HG02938 (cell line): ENCODE data around the gene GAD1.

Source experiments
- ATAC-seq: cut with Tn5 transposase; IDR thresholded peaks from one replicate; pipeline ENCODE4 v1.9.1; 2021; ENCODE audit warnings: mild to moderate bottlenecking, moderate library complexity; ENCODE audit not compliant: unreplicated experiment

Gene GAD1

GRCh38 chr2:170816504-170817092 lies at the start of gene GAD1:
Gene GAD1, plus strand, starts transcription at chr2:170816887. Its CDS starts 1,705 bp downstream, at chr2:170818592.
- ATAC-seq = no peak

DNA sequence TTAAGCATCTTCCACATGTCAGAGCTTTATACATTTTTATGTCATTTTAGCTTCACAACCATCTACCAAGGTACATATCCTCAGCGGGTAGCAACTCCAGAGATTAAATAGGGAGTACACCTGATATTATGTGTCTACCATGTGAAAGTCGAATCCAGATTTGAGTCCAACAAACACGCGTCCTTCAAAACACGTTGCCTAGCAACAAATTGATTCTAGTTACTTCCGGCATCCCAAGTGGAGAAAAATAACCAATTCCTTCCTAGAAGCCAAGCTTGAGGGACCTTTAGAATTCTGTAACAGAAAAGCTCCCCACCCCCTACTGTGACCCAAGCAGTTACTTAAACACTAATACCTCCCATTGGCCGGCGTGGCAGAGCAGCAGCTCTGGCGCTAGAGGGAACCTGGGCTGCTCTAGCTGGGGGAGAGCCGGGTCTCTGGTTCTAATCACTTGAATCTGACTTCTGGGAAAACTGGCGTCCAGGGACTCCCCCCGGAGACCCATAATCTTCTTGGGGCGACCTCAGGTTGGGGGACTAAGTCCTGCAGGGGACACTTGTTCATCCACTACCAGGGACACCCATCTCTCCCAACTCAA lies 46.6 kb upstream of the GAD1 start, which contains the start of gene ERICH2:
Gene ERICH2, plus strand, starts transcription at position 371 of the 598 bp plus-strand sequence. CDS start 304 bp downstream, outside the sequence.
- ATAC-seq = peak; percentile 67

GRCh38 chr2:170770606-170771420 lies 45.9 kb upstream of the GAD1 start:
- peak; percentile 68 for ATAC-seq

GRCh38 chr2:170771421-170771937 lies 45.2 kb upstream of the GAD1 start:
- peak; percentile 17 for ATAC-seq

DNA sequence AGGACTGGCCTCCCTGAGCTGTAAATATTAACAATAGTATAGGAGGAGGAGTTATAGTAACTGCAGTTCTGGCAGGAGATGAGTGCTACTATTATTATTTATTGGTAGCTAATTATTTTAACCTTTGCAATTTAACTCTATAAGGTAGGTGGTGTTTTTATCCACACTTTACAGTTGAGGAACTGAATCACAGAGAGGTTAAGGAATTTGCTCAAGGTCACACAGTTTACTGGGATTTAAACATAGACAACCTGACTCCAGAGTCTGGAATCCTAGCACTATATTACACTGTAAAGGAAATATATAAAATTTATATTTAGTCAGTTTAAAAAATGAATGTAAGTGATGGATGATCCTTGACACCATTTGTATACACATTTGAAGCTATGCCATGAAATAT lies 44.4 kb upstream of the GAD1 start:
- no peak for ATAC-seq

GRCh38 chr2:170774074-170774473 lies 42.6 kb upstream of the GAD1 start:
- no peak for ATAC-seq

DNA sequence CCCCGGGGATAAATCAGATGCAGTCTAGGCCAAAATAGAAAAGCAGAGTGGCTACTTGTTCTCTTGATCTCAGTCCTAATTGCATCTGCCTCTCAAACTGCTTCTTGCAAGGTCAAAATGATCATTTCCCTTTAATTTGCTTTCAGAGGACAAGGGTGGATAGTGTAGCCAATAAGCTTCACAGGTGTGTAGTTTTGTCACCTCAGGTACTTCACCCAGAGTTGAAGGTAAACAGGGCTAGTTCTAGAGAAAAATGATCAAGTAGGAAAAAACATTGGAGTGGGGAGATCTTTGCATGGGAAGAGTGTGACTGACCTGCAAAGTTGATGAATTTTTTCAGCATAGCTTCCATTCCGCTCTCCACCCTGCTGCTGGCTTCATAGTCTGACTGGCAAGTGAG lies 37.8 kb upstream of the GAD1 start:
- ATAC-seq = no peak

- ATAC-seq = no peak
These were observed 37.4 kb upstream of the GAD1 start for GRCh38 chr2:170779304-170779703.

DNA sequence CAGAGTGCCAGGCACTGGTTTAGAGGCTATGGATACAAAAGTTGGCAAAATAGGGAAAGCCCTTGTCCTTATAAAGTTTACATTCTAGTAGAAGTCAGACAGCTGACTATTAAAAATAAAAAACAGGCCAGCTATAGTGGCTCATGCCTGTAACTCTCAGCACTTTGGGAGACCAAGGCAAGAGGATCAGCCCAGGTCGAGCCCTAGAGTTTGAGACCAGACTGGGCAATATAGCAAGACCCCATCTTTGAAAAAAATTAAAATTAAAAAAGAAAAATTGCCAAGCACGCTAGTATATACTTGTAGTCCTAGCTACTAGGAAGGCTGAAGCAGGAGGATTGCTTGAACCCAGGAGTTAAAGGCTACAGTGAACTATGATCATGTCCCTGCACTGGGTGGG lies 34.0 kb upstream of the GAD1 start:
- ATAC-seq = no peak

DNA sequence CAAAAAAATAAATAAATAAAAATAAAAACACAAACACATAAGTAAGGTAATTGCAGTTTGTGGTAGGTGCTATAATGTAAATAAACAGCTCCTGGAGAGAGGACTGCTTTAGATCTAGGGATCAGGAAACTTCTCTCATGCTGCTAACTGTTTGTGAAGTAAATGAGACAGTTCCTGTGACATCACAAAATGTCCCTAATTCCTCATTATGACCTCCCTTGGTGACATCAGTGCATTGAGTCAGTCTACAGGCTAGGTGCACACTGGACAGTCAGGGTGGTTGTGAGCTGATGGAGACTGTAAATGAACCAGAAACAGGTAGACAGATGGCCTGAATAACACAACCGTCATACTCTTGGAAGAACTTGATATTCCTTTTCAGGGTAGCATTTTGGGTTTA lies 33.1 kb upstream of the GAD1 start:
- ATAC-seq = no peak

DNA sequence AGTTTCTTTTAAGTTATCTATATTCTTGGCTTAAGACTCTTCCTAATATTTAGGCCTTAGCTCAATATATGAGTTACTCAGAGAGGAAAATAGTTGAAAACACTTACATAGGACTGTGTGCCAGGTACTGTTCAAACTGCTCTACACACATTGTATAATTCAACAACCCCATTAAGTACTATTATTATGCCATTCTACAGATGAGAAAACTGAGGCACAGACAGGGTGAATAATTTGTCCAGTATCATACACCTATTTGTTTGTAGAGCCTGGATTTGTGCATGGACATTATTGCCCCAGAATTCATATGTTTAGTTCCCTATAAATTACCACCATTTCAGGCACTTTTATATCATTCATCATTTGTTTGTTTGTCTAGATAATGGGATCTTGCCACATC lies 17.7 kb upstream of the GAD1 start:
- ATAC-seq = no peak

DNA sequence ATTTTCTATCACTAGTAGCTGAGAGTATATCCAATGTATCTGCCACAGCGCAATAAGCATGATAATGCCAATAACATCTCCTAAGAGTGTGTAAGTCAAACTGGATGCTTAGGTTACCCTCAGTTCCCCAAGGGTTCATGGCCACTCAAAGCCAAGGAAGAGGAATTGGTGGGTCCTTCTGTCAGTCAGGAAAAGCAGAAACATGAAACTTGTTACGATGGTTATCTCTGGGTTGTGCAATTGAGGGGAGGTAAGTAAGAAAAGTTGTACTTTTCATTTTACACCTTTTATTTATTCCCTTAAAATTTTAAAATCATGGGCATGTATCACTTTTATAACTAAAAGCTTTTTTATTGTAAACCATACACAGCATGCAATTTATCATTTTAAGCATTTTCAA lies 10.1 kb upstream of the GAD1 start:
- ATAC-seq = no peak

- ATAC-seq = no peak
These were observed 3.7 kb upstream of the GAD1 start for GRCh38 chr2:170812710-170813600.

DNA sequence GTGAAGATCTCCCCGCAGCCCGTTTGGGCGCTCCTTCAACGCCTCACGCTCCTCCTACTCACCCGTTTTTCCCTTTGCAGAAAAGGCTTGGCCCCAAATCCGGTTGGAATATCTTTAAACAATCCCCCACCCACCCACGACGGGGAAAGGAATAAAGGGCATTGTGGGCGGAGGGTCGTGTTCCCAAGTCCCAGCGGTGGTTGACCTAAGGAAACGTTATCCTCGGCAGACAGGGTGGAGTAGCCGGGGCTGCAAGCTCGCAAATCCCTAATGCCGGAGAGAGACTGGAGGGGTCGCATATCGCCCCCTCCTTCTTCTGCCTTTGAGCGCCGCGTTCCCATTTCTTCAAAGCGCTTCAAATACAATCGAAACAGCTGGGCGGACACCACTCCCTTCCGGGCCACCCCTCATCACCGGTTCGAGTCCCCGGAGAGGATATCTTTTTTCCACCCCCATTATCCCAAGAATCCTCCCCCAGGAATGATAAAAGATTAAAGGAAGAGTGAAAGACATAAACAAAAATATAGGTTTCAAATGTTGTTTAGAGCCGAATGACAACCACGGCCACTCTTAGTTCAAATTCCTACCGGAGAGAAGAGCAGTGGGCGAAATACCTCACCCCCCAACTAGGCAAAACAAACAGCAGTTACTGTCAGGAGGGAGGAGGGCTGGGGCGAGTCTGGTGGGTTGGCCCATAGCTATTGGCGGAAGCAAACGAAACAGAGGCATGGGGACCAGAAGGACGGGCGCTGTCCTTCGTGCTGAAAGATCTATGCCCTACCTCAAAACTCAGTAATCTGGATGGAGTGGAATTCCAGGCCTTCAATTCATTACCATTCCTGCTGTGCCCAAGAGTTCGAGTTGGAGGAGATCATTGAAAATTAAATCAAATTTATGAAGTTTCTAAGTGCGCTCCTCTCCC lies 2.8 kb upstream of the GAD1 start:
- no peak for ATAC-seq

- ATAC-seq = no peak
These were observed 2.0 kb upstream of the GAD1 start for GRCh38 chr2:170814533-170815230.

GRCh38 chr2:170815311-170815710 lies 1.4 kb upstream of the GAD1 start:
- no peak for ATAC-seq

GRCh38 chr2:170815746-170816503 lies 762 bp upstream of the GAD1 start:
- ATAC-seq = no peak
